ENCODE results near the gene PSMC3.

PSMC3 gene

DNA sequence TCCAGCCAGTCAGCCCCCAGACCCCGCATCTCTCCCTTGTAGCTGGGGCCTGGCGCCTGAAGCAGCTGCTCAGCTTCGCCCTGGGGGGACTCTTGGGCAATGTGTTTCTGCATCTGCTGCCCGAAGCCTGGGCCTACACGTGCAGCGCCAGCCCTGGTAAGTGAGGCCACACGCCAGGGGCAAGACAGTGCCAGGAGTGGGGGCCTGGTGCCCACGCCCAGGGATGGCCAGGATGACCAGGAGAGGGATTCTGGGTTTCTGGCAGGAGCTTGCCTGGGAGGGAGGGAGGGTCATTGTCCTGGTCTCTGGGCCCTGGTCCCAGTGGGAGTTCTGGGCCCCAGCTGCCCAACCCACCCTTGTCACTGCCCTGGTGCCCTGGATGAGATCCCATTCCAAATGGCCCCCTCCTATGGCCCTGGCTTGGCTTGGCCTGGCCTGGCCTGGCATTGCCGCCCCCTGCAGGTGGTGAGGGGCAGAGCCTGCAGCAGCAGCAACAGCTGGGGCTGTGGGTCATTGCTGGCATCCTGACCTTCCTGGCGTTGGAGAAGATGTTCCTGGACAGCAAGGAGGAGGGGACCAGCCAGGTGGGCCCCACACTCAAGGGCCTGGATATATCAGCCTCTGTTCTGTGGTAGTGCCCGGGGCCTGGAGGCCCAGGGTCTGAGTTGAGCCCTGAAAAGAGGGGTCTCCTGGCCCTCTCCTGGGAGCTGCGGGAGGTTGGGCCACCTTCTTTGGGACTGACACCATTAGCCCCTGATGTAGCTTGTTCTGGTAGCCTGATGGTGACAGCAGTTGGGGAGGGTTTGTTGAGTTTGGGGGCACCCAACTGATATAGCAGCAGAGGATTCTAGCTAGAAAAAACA is 14.1 kb downstream of the PSMC3 start:
- DNase-seq: peak; percentile 61 to 69

DNA sequence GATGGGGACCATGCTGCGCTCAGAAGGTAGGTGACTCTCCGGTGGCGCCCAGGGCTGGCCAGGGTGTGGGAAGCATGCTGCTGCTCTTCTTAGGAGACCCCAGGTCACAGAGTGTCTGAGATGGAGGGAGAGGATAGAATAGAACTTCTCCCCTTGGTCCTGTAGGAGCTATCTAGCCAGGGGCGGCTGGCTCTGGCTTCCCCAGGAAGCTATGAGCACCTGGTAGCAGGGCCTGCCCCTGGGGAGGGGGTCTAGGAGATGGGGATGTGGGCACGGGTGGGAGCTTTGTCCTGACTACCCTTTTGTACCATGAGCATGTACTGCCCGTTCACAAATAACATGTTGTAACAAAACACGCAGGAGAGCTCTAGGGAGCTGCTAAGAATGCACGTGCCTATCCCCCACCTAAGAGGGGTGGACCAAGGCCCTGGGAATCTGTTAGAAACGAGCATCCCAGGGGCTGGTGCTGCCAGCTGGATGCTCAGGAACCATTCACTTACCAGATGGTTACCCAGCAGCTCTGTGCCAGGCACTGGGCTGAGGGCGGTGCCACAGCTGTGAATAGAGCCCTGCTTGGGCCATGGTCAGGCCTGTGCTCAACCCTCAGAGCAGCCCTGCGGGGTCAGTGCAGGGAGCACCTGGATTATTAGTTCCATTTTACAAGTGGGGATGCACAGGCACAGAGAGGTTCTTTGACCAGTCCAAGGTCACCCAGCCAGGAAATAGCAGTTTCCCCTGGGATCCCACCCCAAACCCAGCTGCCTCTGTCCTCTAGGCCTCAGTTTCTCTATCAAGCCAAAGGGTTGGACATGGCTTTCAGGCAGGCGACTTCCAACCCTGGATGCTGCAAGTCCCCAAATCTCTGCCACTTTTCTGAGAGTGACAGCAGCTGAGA is 15.6 kb downstream of the PSMC3 start:
- DNase-seq: no peak

DNA sequence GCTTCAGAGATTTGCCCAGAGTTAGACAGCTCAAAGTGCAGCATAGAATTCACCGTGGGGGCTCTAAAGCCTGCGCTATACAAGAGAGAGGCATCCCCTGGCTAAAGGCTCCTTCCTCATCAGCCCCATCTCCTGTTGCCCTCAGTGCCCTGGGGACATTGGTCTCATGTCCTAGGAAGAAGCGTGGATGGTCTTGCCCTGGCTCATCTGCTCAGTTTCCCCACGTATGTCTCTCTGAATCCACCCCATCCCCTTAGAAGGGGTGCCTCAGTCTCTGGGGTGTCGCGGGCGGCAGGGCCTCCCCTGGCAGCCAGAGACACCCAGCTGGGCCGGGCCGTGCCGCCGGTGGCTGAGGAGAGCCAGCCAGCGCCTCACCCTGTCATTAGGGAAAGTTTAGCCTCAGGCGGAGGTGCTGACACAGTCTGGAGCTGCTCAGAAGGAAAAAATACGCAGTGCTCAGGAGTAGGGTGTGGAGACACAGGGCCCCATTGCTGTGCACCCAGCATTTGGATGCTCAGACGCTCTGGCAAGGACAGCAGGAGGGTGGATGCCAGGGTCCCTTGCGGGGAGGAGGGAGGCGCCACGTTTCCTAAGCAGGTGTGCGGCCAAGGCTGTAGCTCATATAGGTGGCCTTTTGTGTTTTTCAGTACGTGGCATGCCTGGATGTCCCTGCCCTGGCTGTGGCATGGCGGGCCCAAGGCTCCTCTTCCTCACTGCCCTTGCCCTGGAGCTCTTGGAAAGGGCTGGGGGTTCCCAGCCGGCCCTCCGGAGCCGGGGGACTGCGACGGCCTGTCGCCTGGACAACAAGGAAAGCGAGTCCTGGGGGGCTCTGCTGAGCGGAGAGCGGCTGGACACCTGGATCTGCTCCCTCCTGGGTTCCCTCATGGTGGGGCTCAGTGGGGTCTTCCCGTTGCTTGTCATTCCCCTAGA is 16.5 kb downstream of the PSMC3 start:
- no peak for DNase-seq

DNA sequence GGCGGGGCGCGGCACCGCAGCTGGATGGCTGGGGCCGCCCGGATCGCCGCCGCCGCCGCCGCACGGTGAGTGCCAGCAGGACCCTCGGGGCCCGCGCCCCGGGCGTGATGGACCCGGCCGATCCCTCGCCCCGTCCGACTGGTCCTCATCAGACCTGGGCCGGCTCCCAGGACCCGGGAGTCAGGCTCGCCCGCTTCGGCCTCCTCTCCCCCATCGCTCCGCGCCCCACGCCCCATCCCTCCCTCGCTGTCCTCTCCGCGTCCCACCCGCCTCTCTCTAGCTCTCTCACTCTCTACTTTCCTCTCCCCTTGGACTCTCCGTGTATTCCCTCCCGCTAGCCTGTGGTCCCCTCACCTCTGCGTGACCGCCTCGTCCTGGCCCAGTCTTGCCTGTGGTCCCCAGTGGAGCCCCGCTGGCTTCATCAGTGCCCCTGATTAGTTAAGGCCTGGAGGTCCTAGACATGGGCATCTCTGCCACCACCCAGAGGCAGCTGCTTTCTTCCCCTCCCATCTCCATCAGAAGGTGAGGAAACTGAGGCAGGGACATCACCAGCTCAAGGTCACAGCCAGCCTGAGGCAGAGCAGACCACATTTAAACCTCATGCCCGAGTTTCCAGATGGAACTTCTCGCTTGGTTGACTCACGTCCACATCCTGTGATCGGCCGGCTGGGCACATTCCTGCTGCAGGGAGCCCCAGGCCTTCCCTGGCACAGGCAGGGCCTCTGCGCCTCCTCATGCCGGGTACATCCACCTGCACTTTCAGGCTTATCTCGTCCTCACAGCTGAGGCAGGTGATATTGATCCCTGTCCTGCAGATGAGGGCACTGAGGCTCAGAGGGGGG is 17.4 kb downstream of the PSMC3 start:
- DNase-seq: peak in 1 of 2 donors; percentile 42

DNA sequence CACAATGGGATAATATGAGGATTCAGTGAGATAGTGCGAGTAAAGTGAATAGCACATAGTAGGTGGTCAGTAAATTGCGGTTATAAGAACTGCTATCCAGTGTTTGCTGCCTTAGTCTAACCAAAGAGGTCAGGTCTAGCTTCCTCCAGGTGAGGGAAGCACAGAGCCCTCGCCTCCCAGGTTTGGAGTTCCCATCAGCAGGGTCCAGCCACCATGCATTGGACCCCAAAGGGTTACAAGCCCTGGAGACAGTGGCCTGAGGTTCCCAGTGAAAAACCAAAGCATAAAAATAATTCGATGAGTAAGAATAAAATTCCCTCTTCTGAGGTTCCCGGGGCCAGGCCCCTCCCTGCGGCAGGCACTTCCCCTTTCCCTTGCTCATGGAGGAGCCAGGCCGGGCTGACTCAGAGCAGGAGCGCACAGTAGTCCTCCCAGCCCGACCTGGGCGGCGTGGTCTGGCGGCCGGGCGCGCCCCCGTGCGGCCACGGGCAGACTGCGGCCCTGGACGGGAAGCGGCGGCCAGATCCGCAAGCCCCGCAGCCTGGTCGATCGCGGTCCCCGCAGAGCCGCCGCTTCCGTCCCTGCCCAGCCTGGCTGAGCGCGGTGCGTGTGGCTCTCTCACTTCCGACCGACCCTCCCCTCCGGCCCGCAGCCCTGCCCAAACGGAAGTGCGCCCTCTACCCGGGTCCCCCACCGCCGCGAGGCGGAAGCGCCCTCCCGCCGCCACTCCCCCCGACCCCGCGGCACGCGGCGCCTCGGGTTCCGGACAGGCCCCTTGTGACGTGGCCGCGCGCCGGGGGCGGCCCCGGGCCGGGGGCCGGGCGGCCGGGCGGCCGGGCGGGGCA is 18.3 kb downstream of the PSMC3 start, which contains the start of gene SLC39A13:
Gene SLC39A13 (plus strand): TSS at position 845 of the 845 bp plus-strand sequence. CDS start 1,505 bp downstream, outside the sequence.
- peak; percentile 96 to 97 for DNase-seq

DNA sequence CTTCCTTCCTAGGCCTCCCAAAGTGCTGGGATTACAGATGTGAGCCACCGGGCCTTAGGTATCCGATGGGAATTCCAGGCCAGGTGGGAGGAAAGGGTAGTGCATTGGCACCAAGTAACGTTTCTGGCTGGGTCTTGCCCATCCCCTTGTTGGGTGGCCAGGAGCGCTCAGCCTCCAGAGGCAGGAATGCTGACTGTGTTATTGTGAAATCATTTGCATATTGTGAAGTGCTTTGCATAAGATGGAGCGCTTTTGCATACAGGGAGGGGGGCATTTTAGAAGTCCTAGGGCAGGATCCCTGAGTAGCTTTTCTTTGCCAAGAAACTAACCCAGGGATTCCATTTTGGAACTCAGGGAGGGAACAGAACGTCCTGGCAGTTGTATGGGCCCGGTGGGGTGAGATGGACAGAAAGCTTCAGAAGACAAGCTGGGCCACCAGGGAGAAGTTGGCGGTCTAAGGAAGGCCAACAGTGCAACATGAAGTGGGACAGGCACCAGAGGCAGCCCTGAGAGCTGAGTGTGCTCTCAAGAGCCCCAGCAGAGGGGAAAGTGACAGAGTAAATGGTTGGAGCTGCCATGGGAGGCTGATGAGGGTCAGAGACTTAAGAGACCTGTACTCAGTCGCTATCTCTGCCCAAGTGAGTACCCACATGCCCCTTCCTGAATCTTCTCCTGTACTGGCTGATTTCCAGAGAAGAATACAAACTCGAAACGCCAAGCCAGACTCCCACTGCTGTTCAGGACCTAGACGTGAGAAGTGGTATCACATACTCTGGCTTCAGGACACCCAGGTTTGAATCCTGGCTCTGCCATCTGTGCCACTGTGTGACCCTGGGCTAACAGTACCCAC is 19.1 kb downstream of the PSMC3 start:
- DNase-seq: peak; percentile 36 to 57

DNA sequence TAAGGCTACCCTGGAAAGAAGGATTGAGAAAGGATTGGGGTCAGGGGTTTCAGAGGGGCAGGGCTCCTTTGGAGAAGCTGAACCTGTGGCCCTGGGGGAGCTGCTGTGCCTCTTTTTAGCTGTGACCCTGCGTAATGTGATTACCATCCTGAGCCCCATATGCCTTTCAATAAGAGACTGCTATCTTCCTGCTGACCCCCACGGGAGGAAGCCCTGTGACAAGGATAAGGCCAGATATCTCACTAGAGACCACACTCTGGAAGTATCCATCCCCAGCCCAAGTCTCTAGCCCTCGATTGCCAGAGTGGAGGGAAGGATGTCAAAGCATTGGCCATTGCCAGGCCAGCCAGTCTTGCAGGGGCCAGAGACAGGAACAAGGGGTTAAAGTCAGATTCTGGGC is 22.7 kb downstream of the PSMC3 start:
- DNase-seq: no peak

DNA sequence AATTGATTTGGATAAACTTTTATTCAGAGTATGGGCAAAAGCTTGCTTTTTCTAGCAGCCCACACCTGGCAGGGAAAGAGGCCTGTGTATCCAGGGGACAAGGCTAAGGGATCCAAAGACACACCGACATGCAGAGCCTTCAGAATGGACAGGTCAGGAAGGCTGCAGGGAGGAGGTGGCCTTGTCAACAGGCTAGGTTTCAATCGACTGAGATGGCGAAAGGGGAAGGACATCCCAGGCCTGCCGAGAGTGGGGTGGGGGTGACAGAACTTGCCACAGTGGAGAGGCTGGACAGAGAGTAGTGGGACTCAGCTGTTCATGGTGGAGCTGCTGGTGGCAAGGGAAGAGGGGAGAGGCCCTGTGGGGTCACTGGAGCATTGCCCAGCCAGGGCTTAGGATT is 23.1 kb downstream of the PSMC3 start:
- DNase-seq: no peak

DNA sequence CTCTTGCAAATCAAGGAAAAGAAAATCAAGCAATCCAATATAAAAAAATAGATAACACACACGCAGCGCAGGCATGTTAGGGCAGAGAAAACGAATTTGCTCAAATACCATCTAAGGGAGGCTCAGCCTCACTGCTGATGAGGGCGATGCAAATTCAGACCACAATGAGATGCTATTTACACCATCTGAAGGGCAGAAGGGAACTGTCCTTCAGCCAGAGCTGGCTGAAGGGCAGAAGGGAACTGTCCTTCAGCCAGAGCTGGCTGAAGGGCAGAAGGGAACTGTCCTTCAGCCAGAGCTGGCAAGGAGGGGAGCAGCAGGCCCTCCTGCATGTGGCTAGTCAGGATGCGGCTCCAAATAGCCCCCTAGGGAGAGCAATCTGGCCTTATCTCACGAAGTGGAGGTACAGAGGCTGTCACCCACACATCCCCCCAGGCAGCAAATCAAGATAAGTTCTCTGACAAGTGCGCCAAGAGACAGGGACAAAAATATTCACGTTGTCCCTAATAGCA is 25.4 kb downstream of the PSMC3 start:
- no peak for DNase-seq

DNA sequence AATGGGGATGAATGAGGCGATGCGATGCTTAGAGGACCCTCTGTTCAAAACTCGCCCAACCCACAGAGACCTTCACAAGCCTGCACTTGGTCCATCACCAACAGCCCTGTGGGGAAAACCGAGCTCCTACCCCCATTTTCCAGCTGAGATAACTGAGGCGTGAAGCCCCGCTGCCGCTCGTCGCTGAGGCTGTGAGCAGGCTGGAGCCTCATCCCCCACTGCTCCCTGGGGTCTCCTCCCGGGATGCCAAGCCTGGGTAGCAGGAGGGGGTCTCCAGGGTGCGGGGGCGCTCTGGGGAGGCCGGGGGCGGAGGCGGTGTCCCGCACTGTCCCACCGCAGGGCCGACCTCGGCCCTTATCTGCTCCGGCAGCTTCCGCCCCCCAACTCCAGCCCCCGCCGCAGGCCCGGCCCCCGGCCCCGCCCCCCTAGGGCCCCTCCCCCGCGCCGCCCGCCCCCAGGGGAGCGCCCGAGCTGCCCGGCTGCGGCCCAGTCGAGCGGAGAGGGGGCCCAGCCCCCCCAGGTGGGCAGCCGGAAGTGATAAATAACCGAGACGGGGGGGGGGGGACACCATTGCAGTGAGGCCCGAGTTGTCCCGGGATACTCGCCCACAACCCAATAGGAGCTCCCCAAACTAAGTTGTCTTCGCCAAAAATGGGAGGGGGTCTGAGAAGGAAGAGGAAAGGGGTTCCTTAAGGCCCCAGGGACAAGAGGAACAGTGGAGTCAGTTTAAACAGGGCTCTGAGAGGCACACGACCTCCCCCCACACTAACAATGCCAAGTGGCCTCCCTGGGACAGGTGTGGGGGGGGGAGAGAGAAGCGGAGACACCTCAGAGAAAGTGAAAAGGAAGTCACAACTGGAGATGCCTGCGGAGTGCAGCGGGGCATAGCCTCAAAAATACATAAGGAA is 26.1 kb downstream of the PSMC3 start:
- no peak for DNase-seq

DNA sequence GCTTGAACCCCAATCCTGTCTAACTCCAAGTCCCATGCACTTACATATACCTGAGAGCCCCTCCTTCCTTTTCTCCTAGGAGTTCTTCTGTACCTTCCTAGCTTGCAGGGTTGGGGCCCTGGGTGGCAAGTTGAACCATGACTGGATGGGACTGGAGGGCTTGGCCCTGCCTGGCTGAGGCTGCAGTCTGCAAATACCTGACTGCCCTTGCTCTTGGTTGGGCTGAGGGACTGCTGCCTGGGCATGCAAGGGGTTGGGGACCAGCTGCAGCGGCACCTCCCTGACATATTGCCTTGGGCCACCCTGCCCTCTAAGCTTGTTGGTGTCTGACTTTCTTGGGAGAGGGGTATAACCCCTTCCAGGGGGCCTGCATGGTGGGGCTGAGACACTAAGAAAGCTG is 27.7 kb downstream of the PSMC3 start:
- no peak for DNase-seq

DNA sequence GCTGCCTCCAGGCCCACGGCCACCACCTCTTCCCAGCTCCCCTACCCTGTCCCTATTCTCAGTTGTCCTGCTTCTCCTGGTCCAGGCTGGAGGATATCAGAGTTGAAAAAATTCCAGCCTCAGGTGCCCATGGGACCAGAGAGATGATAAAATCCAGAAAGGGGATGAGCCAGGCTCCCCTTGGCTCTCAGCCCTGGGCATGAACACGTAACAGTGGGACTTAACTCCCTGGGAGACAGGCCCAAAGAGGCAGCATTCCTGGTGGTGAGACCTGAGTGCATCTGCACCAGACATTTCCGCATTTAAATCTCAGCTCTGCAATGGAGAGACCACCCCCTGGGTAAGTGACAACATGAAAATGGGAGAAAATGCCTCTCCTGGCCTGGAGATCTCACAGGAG is 28.2 kb downstream of the PSMC3 start:
- DNase-seq: no peak

DNA sequence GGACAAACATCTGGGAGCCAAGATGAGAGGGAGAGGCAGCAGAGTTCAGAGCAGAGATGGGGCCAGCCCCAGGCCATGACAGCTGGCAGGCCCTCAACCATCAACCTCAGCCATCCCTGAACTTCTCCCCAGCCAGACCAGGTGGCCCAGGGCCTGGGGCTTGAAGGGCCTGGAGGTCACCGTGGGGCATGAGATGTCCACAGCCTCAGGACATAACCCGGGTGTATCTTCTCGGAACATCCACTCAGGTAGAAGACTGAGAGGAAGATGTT is 30.3 kb downstream of the PSMC3 start:
- DNase-seq: no peak

DNA sequence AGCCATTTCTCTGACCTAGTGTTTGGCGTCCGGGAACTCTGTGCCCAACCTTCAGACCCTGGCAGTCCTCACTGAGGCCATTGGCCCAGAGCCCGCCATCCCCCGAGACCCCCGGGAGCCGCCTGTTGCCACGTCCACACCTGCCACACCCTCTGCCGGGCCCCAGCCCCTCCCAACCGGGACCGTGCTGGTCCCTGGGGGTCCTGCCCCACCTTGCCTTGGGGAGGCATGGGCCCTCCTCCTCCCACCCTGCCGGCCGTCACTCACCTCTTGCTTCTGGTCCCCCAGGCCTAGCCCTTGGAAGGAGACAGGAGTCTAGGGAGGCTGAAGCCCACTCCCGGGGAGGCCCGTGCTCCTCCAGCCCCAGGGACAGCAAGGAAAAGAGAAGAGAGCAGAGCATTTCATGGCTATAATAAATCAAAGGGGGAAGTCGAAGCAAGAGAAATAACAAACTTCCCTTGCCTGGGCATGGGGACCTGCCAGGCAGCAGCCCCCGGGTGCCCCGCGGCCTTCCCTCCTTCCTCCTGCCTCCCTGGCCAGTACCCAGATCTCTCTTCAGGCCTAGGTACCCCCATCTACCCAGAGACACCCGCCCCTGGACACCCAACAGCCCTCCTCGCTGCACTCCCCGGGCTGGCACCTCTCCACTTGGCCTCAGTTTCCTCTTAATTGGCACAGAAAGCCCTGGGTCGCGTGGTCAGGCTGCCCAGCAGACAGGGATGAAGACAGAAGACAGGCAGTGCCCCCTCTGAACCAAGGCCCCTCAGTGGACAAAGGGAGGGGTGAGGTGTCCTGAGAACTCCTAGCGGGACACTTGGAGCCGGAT is 30.8 kb downstream of the PSMC3 start:
- peak; percentile 41 to 50 for DNase-seq

DNA sequence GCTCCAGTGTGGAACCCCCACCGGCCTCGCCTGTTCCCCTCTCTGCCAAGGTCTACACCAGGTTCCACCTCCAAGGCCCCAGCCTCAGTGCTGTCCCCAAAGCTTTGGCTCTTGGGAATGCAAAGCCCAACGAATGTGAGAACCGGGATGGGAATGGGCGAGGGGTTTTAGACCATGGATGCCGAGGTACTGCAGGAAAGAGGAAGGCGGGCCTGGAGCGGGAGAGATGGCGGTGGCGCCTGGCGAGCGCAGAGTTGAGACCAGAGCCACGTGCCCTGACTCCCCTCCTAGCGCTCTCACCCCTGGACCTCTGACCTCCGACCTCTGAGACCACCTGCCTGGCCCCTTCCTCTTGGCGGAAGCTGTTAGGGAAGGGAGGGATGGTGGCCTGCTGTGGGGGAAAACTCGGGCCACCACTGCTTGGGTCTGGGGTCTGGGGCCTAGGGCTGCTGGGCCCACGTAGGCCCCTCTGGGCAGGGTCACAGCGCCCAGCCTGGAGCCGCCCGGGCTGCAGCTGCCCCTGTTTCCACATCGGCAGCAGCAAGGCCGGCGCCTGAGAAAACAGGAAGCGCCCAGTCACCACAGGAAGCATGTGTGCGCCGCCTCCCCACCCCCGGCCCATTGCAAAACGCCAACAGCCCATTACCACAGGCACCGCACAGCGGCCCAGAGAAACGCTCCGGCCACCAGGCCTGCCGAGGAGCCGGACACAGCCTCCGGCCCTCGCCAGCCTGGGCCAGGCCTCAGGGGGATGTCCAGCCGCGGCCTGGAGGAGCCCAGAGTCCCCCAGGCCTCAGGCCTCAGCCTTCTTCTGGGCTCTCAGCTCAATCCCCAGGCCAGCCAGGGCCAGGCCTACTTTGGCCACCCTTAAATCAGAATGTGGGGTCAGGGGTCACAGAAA is 31.7 kb downstream of the PSMC3 start:
- DNase-seq: peak; percentile 95

DNA sequence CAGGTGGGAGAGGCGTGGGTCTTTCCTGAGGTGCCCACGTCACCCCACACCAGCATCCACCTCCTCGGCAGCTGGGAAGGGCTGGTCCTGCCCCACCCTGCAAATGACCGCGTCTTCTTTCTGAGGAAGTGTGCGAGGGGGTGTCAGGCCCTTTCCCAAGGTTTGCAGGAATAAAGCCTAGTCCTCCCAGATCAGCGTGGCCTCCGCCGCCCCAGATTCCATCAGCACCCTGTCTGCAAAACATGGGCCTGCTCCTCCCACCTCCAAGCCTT is 32.3 kb downstream of the PSMC3 start:
- DNase-seq: peak; percentile 80 to 95
